A673 (cell line): ENCODE results near the gene AKAP12. TPM values are rescaled to one million over a fixed set of nuclear protein-coding genes. Genes with fewer than 3 reads are reported as not detected.

Experiments
- BruUV-seq: library from RNA; stranded (reverse); fragments of 400-500 nt; replicated peaks from 2 replicates; lab custom pipeline; 2021; lab: Mats Ljungman, UMichigan
- CTCF ChIA-PET: fragments of 300-600 bp; sonication (Branson Sonifier 250); formaldehyde crosslinking; loops from one replicate; lab custom pipeline; 2022; ENCODE audit warnings: antibody characterized with exemption; lab: Charles Lee
- POLR2A ChIA-PET: fragments of 300-600 bp; sonication (Branson Sonifier 250); formaldehyde crosslinking; loops from one replicate; lab custom pipeline; 2022; ENCODE audit warnings: antibody characterized with exemption; ENCODE audit not compliant: low non-redundant PET; lab: Charles Lee
- DNase-seq: peaks from one replicate; pipeline ENCODE4 v3.0.0-alpha.2; 2015; ENCODE audit warnings: low spot score
- H3K27ac ChIP-seq: fragments of 200-600 bp; sonication (generic); 2 replicates; pipeline ENCODE4 v1.5.1; 2016; ENCODE audit warnings: mixed run types, low read depth, mild to moderate bottlenecking, mixed read lengths, antibody characterized with exemption, low read length; ENCODE audit not compliant: poor library complexity, severe bottlenecking
- H3K27me3 ChIP-seq: fragments of 200-600 bp; sonication (generic); replicated peaks from 2 replicates; pipeline ENCODE4 v1.6.1; 2017; ENCODE audit warnings: mixed run types, low read depth, mild to moderate bottlenecking, mixed read lengths, antibody characterized with exemption, low read length; ENCODE audit not compliant: insufficient read depth, poor library complexity
- H3K36me3 ChIP-seq: fragments of 200-600 bp; sonication (generic); 2 replicates; pipeline ENCODE4 v1.6.1; 2016; ENCODE audit warnings: mixed run types, mild to moderate bottlenecking, mixed read lengths, antibody characterized with exemption, low read length; ENCODE audit not compliant: insufficient read depth, poor library complexity, severe bottlenecking
- H3K4me1 ChIP-seq: fragments of 200-600 bp; sonication (generic); 2 replicates; pipeline ENCODE4 v1.6.1; 2017; ENCODE audit warnings: mixed run types, mild to moderate bottlenecking, mixed read lengths, antibody characterized with exemption, low read length; ENCODE audit not compliant: insufficient read depth, poor library complexity, severe bottlenecking
- H3K4me3 ChIP-seq: fragments of 200-600 bp; sonication (generic); 2 replicates; pipeline ENCODE4 v1.5.1; 2016; ENCODE audit warnings: low read depth, mixed run types, mild to moderate bottlenecking, mixed read lengths, low read length; ENCODE audit not compliant: poor library complexity, severe bottlenecking
- H3K9me3 ChIP-seq: fragments of 200-600 bp; sonication (generic); 2 replicates; pipeline ENCODE4 v1.6.1; 2016; ENCODE audit warnings: mixed run types, low read depth, mild to moderate bottlenecking, mixed read lengths, antibody characterized with exemption, low read length; ENCODE audit not compliant: poor library complexity, severe bottlenecking
- CTCF ChIP-seq: fragments of 300-800, 200-600 bp; sonication (generic); conservative IDR thresholded peaks from 2 replicates; pipeline ENCODE4 v1.5.1; 2017; ENCODE audit warnings: low read depth, mild to moderate bottlenecking, antibody characterized with exemption, low read length, moderate library complexity, mixed read lengths
- EZH2 ChIP-seq: fragments of 200-600 bp; sonication (generic); IDR thresholded peaks from 2 replicates; pipeline ENCODE4 v1.6.1; 2017; ENCODE audit warnings: borderline replicate concordance, low read depth, mild to moderate bottlenecking, mixed read lengths, antibody characterized with exemption, low read length; ENCODE audit not compliant: poor library complexity, severe bottlenecking
- intact Hi-C: fragments of 100-400 bp; cut with micrococcal nuclease; formaldehyde crosslinking; loops from one replicate; pipeline ENCODE4 v1.10.0; 2022; ENCODE audit not compliant: unreplicated experiment
- total RNA-seq: library from RNA; stranded (reverse); gene quantifications from 2 replicates; pipeline ENCODE4 v1.2.3, GENCODE V29; 2021

The AKAP12 gene
- total RNA-seq, 1 experiment from 2014 or later, result 37.3 TPM

DNA sequence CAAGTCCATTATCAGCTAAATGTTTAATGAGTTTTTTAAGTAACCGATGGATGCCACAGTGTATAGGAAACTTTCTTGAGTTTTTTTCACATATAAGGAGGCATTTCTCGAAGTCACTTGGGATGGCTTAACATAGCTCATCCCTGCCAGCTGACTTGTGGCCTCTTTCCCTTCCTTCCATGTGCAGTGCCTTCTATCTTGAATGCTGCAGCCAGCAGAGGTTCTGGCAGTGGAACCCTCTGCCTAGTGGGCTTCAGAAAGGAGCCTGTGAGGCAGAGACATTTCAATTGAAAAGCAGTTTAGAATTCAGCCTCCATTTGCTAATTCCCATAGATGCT is 51.9 kb downstream of the AKAP12 start:
- TF ChIP-seq EZH2 (no peak), CTCF (no peak)
- H3K27me3 ChIP-seq, result no peaks in the 10 kb centered on the region
- no peaks in the 10 kb centered on the region for H3K36me3 ChIP-seq
- ChIA-PET POLR2A (no interaction called here), CTCF (interaction anchor here (0.5 kb wide), 1 partner anchor 103 kb away, joined by 9 read pairs; no protein-coding TSS in a partner anchor)
- peaks cover 10% of the 10 kb centered on the region for H3K4me1 ChIP-seq
- H3K9me3 ChIP-seq, result no peaks in the 10 kb centered on the region
- DNase-seq, result no peak
- BruUV-seq, result no TSS peak
- H3K4me3 ChIP-seq, result no peak overlapping the region
- no peak overlapping the region for H3K27ac ChIP-seq
- intact Hi-C loops, result no loop called here

GRCh38 chr6:151292974-151293687 is 53.4 kb downstream of the AKAP12 start:
- Histone ChIP-seq H3K27me3 (no peaks in the 10 kb centered on the region), H3K9me3 (no peaks in the 10 kb centered on the region), H3K4me3 (no peak overlapping the region), H3K27ac (no peak overlapping the region), H3K36me3 (no peaks in the 10 kb centered on the region), H3K4me1 (peaks cover 10% of the 10 kb centered on the region)
- intact Hi-C loops, result no loop called here
- POLR2A ChIA-PET, result no interaction called here
- CTCF ChIA-PET, result no interaction called here
- no peak for TF ChIP-seq EZH2
- TF ChIP-seq CTCF, result no peak
- no TSS peak for BruUV-seq
- DNase-seq, result no peak

GRCh38 chr6:151293688-151294016 is 53.9 kb downstream of the AKAP12 start:
- BruUV-seq, result no TSS peak
- Histone ChIP-seq H3K27ac (no peak overlapping the region), H3K4me3 (no peak overlapping the region), H3K27me3 (no peaks in the 10 kb centered on the region), H3K9me3 (no peaks in the 10 kb centered on the region), H3K36me3 (no peaks in the 10 kb centered on the region), H3K4me1 (peaks cover 6% of the 10 kb centered on the region)
- TF ChIP-seq EZH2 (no peak), CTCF (no peak)
- ChIA-PET CTCF (no interaction called here), POLR2A (no interaction called here)
- DNase-seq, result no peak
- intact Hi-C loops, result no loop called here
